Measurements from ENCODE around the gene MPND. TPM values are rescaled to one million over a fixed set of nuclear protein-coding genes. Genes with fewer than 3 reads are reported as not detected.

Gene MPND
- polyA plus RNA-seq, 1 experiment, result 5.3 TPM

DNA sequence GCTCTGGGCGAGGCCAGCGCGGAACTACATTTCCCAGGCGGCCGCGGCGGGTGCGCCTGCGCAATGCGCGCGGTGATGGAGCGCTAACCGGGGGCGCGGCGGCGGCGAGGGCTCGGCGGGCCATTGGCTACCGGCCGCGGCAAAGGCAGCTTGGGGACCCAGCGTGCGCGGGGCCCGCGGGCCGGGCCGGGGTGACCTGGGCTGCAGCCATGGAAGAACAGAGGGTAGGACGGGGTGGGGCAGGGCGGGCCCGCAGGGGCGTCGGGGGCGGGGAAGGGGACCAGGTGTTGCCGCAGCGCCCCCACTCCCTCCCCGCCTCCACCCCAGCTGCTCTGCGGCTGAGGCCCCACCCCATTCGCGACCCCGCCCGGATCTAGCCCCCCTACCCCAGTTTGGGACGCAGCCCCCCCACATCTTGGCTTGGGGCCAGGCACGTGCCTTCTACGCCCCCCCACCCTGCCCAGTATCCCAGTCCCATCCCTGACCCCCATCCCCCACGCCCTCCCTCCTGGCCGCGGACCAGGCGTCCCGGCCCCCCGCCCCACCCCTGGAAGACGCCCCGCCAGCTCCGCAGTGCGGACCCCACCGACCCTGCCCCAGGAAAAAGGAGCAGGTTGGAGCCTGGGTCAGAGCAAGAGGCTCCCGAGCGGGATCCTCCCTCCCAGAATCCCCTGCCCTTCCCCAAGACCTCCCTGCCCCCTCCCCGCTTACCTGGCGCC lies 38.7 kb upstream of the MPND start, which contains the start of gene FSD1:
Gene FSD1, plus strand, starts transcription at position 61 of the 719 bp plus-strand sequence. Its CDS starts 149 bp downstream, at position 210.
- TF ChIP-seq, protein P1, sequence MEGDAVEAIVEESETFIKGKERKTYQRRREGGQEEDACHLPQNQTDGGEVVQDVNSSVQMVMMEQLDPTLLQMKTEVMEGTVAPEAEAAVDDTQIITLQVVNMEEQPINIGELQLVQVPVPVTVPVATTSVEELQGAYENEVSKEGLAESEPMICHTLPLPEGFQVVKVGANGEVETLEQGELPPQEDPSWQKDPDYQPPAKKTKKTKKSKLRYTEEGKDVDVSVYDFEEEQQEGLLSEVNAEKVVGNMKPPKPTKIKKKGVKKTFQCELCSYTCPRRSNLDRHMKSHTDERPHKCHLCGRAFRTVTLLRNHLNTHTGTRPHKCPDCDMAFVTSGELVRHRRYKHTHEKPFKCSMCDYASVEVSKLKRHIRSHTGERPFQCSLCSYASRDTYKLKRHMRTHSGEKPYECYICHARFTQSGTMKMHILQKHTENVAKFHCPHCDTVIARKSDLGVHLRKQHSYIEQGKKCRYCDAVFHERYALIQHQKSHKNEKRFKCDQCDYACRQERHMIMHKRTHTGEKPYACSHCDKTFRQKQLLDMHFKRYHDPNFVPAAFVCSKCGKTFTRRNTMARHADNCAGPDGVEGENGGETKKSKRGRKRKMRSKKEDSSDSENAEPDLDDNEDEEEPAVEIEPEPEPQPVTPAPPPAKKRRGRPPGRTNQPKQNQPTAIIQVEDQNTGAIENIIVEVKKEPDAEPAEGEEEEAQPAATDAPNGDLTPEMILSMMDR (IDR thresholded peaks at IDR 0.05; ENCODE audit: insufficient read depth, low read depth, low read length), result no peak
- POLR2A ChIA-PET, result interaction anchor here (0.6 to 0.7 kb wide), 2 partner anchors 16 to 89 kb away, joined by 3 to 24 read pairs; no protein-coding TSS in a partner anchor

GRCh38 chr19:4305257-4305612 lies 38.1 kb upstream of the MPND start:
- peaks cover 3% of the 10 kb centered on the region for H3K36me3 ChIP-seq (ENCODE audit: control insufficient read depth, insufficient read depth, low read length)
- ChIA-PET CTCF (interaction anchor here (1.3 kb wide), 1 partner anchor 47 kb away, joined by 5 read pairs; no protein-coding TSS in a partner anchor), POLR2A (no interaction called here)
- no peaks in the 10 kb centered on the region for H3K27me3 ChIP-seq (ENCODE audit: control insufficient read depth, insufficient read depth, low read length)
- TF ChIP-seq, protein P1 (IDR thresholded peaks at IDR 0.05; ENCODE audit: insufficient read depth, low read depth, low read length), result no peak
- H3K4me3 ChIP-seq (ENCODE audit: low read depth, low read length), result no peak overlapping the region; the same call in 1 of the 2 replicates
- no peak for DNase-seq (ENCODE audit: low read depth)

More for the DNA sequence above, 38.7 kb upstream of the MPND start, which contains the start of gene FSD1:
- peak within 1 kb of the TSS; percentile 64 for H3K4me3 ChIP-seq (ENCODE audit: low read depth, low read length)
- H3K36me3 ChIP-seq (ENCODE audit: control insufficient read depth, insufficient read depth, low read length), result peaks cover 3% of the 10 kb centered on the region
- DNase-seq (ENCODE audit: low read depth), result no peak
- no peaks in the 10 kb centered on the region for H3K27me3 ChIP-seq (ENCODE audit: control insufficient read depth, insufficient read depth, low read length)
- CTCF ChIA-PET, result interaction anchor here (1.0 to 1.3 kb wide), 2 partner anchors 48 kb away, joined by 3 to 5 read pairs; no protein-coding TSS in a partner anchor

- no peak overlapping the region for H3K4me3 ChIP-seq (ENCODE audit: low read depth, low read length)
- no peaks in the 10 kb centered on the region for H3K27me3 ChIP-seq (ENCODE audit: control insufficient read depth, insufficient read depth, low read length)
- ChIA-PET CTCF (interaction anchor here (1.3 kb wide), 1 partner anchor 47 kb away, joined by 5 read pairs; no protein-coding TSS in a partner anchor), POLR2A (no interaction called here)
- H3K36me3 ChIP-seq (ENCODE audit: control insufficient read depth, insufficient read depth, low read length), result peaks cover 3% of the 10 kb centered on the region
- DNase-seq (ENCODE audit: low read depth), result no peak
- TF ChIP-seq, protein P1 (IDR thresholded peaks at IDR 0.05; ENCODE audit: insufficient read depth, low read depth, low read length), result no peak
These were observed 37.7 kb upstream of the MPND start for GRCh38 chr19:4305659-4306058.

DNA sequence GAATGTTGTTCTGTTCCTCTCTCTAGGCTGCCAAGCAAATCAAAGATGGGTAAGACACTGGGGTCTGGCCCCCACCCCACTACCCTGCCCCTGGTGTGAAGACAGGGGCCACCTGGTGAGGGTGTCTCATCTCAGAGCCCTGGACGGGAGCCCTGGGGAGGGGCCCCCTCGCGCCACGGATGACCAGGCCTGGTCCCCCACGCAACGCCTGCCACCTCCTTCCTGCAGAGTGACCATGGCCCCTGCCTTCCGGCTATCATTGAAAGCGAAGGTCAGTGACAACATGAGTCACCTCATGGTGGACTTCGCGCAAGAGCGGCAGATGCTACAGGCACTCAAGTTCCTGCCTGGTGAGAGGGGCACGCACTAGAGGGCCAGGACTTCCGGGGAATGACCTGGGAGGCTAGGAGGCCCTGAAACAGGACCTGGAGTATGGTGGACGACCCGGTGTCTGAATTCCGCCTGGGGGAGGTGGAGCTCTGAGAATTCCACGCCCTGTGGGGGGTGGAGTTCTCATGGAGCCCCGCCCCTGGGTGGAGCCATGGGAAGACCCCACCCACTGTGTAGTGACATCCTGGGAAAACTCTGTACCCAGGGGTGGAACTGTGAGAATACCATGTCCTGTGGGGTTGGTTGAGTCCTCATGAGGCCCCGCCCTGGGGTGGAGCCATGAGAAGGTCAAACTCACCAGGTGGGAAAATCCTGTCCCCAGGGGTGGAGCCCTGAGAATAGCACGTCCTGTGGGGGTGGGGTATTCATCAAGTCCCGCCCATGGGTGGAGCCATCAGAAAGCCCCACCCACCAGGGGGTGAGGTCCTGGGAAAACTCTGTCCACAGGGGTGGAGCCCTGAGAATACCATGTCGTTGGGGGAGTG lies 32.9 kb upstream of the MPND start:
- POLR2A ChIA-PET, result no interaction called here
- CTCF ChIA-PET, result no interaction called here
- TF ChIP-seq, protein P1 (IDR thresholded peaks at IDR 0.05; ENCODE audit: insufficient read depth, low read depth, low read length), result no peak
- no peak for DNase-seq (ENCODE audit: low read depth)
- Histone ChIP-seq H3K27me3 (ENCODE audit: control insufficient read depth, insufficient read depth, low read length) (no peaks in the 10 kb centered on the region), H3K4me3 (ENCODE audit: low read depth, low read length) (no peak overlapping the region), H3K36me3 (ENCODE audit: control insufficient read depth, insufficient read depth, low read length) (peaks cover 5% of the 10 kb centered on the region)
